ENCODE measurements around the gene SYNPO2. TPM values are rescaled to one million over a fixed set of nuclear protein-coding genes. Genes with fewer than 3 reads are reported as not detected.
"Not testable (repeated sequence)": the region's sequence is repeated elsewhere in the genome, so short reads cannot be mapped to it uniquely, and the experiment has no call there.

The SYNPO2 gene
- total RNA-seq, 1 donor from 2014 or later = 89.8 TPM

- DNase-seq (ENCODE audit: low spot score) = no peak
These were observed 84.6 kb downstream of the SYNPO2 start for GRCh38 chr4:118973295-118973694.

GRCh38 chr4:118974758-118975157, 86.1 kb downstream of the SYNPO2 start:
- DNase-seq (ENCODE audit: low spot score) = no peak

GRCh38 chr4:118975449-118976192, 87.0 kb downstream of the SYNPO2 start:
- no peak for DNase-seq (ENCODE audit: low spot score)

- DNase-seq (ENCODE audit: low spot score) = not testable (repeated sequence)
These were observed 87.5 kb downstream of the SYNPO2 start for GRCh38 chr4:118976193-118976560.

GRCh38 chr4:118977100-118977499, 88.4 kb downstream of the SYNPO2 start:
- not testable (repeated sequence) for DNase-seq (ENCODE audit: low spot score)

GRCh38 chr4:118979712-118980111, 91.1 kb downstream of the SYNPO2 start:
- DNase-seq (ENCODE audit: low spot score) = no peak

- DNase-seq (ENCODE audit: low spot score) = no peak
These were observed 92.7 kb downstream of the SYNPO2 start for GRCh38 chr4:118981171-118981838.

GRCh38 chr4:118981839-118982381, 93.3 kb downstream of the SYNPO2 start:
- DNase-seq (ENCODE audit: low spot score) = no peak

GRCh38 chr4:118983293-118983692, 94.6 kb downstream of the SYNPO2 start:
- no peak for DNase-seq (ENCODE audit: low spot score)

- DNase-seq (ENCODE audit: low spot score) = no peak
These were observed 95.2 kb downstream of the SYNPO2 start for GRCh38 chr4:118983831-118984230.

GRCh38 chr4:118985170-118986000, 96.7 kb downstream of the SYNPO2 start:
- no peak for DNase-seq (ENCODE audit: low spot score)

GRCh38 chr4:118987959-118988634, 99.4 kb downstream of the SYNPO2 start:
- DNase-seq (ENCODE audit: low spot score) = no peak

- no peak for DNase-seq (ENCODE audit: low spot score)
These were observed 100.0 kb downstream of the SYNPO2 start for GRCh38 chr4:118988635-118988972.

- no peak for DNase-seq (ENCODE audit: low spot score)
These were observed 100.7 kb downstream of the SYNPO2 start for GRCh38 chr4:118989098-118990080.

GRCh38 chr4:118991686-118992085, 103.0 kb downstream of the SYNPO2 start:
- DNase-seq (ENCODE audit: low spot score) = no peak

- DNase-seq (ENCODE audit: low spot score) = no peak
These were observed 103.5 kb downstream of the SYNPO2 start for GRCh38 chr4:118992149-118992548.

- no peak for DNase-seq (ENCODE audit: low spot score)
These were observed 104.7 kb downstream of the SYNPO2 start for GRCh38 chr4:118993333-118993732.

- DNase-seq (ENCODE audit: low spot score) = no peak
These were observed 105.4 kb downstream of the SYNPO2 start for GRCh38 chr4:118994030-118994429.

GRCh38 chr4:118995693-118996391, 107.2 kb downstream of the SYNPO2 start:
- DNase-seq (ENCODE audit: low spot score) = no peak
